ENCODE results near the gene SPAG7.

The SPAG7 gene

DNA sequence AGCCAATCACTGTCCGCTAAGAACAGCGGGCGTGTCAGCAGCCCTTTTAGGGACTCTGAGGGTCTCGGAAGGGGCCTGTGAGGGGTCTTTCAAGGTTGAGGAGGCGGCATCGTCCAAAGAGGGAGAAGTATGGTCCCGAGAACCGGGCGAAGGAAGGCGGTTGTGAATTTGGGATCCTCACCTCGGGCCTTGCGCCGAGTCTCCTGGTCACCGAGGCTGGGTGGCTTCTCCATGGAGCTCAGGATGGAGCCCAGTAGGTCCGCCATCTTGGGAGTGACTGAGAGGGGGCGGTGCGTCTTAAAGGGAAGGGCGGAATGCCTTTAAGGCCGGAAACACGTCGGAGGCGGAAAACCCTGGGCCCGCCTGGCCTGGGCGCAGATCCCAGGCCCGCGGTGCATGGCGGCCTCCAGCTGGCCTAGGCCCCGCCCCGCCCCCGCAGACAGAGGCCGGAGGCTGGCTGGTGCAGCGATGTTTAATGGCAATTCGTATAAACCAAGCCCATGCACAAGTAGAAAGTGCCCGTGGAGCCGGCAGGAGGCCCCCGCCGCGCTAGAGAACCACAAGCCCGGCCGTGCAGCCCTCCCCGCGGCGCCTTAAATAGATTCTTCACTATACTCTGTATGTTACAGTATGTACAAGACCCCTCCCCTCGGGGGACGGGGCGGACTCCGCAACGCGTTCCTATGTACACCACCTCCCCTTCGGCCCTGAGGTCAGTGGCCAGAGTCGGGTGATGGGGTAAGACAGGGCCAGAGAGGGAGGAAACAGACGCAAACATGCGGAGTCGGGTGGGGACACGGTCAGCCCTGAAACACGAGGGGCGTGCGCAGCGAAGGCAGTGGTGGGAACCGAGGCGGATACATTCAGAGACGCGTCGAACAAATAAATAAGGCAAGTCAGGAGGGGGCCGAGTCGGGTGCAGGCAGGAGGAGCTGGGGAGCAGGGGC lies at the start of gene SPAG7:
SPAG7 (minus strand) TSS at position 279 of the 947 bp plus-strand sequence; CDS start at position 266, 13 bp downstream.
- no peak for FAIRE-seq

GRCh38 chr17:5014357-5014756 lies 46.7 kb upstream of the SPAG7 start:
- FAIRE-seq = no peak

DNA sequence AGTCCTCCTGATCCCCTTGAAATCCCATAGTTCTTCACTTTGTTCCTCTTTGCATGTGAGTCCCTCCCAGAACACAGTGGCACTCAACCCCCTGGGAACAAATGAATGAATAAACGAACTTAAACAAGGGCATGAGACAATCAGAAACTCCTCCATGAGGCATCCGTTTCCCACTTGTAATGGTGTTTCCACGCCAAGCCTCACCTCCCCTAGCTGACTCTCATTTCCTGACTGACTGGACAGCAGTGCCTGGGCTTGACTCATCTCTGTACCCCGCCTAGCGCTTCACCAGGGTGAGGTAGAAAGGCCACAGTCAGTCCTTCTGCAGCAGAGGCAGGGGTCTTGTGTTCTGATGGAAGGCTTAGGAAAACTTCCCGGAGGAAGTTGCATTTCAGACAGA lies 44.3 kb upstream of the SPAG7 start:
- no peak for FAIRE-seq

GRCh38 chr17:5003214-5003867 lies 35.7 kb upstream of the SPAG7 start:
- FAIRE-seq = no peak

DNA sequence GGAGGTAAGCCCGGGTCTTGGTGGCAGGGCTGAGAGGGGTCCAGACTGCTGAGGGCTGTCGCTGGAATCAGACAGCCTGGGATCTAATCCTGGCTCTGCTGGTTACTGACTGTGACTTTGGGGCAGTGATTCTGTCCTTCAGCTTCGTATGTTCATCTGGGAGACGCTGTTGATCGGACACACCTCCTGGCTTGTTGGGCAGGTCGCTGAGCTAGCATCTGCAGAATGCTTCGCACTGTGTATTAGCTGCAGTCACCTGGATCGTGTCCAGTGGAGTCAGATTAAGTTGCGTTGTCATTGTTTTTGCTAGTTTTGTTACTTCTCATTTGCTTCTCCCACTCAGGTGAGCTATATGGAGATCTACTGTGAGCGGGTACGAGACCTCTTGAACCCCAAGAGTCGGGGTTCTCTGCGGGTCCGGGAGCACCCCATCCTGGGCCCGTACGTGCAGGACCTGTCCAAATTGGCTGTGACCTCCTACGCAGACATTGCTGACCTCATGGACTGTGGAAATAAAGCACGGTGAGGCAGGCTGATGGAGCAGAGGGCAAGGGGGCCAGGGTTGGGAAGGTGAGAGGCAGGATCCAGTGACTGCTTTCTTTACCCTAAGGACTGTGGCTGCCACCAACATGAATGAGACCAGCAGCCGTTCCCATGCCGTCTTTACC lies 34.6 kb upstream of the SPAG7 start:
- FAIRE-seq = no peak

- FAIRE-seq = no peak
These were observed 32.6 kb upstream of the SPAG7 start for GRCh38 chr17:5000237-5000639.

DNA sequence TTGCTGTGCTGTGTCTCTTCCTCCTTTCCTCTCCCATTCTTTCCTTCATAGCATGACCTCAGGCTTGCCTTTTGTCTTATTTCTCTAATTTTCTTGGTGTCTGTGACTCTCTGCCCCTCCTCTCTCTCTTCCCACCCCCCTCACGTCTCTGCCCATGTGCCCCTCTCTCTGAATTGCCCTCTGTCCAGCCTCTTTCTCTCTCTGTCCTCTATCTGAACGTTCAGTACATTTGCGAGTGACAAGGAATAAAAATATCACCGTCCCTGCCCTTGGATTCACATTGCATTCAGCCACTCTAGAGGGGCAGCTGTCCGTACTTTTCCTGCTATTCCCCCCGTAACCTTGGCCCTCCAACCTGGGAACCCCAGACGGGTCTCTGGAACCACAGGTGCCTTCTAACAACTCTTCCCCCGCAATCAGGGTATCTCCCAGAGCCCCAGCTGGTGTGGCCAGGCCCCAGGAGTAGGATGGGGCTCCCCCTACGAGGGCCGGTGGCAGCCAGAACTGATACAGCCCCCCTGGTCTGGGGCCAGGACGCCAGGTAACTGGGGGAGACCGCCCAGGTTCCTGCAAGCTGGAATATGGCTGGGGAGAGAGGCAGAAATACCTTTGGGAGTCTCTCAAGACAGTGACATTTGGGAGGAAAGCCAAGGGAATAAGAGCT lies 31.9 kb upstream of the SPAG7 start:
- no peak for FAIRE-seq

GRCh38 chr17:4998732-4999429 lies 31.3 kb upstream of the SPAG7 start:
- FAIRE-seq = no peak

DNA sequence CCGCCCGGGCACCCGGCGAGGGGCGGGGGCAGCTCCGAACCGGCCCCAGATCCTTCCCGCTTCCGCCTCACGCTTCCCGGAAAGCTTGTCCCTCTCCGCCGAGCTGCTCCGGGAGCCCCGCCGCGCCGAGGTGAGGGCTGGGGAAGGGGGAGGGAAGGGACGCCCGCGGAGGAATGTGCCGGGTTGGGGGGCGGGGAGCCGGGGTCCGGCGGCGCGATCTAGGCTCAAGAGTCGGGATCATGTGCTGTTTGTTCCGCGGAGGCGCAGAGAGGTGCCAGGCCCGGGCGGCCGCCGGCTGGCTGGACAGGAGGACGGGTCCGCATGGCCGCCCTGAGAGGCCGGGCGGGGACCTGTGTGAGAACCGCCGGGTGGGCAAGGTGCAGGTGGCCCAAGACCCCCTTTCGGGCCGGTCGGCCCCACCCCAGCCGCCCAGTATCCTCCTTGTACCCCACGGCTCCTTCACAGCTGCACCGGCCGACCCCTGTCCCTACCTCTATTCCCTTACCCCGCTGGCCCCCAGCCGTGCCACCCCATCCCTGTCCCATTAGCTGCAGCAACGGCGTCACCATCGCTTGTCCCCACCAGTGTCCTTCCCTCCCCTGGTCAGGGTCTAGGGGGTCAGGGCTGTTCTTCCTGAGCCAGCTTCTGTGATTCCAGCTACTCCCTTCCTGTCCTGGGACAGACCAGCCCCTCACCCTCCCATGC lies 30.6 kb upstream of the SPAG7 start:
- FAIRE-seq = no peak

DNA sequence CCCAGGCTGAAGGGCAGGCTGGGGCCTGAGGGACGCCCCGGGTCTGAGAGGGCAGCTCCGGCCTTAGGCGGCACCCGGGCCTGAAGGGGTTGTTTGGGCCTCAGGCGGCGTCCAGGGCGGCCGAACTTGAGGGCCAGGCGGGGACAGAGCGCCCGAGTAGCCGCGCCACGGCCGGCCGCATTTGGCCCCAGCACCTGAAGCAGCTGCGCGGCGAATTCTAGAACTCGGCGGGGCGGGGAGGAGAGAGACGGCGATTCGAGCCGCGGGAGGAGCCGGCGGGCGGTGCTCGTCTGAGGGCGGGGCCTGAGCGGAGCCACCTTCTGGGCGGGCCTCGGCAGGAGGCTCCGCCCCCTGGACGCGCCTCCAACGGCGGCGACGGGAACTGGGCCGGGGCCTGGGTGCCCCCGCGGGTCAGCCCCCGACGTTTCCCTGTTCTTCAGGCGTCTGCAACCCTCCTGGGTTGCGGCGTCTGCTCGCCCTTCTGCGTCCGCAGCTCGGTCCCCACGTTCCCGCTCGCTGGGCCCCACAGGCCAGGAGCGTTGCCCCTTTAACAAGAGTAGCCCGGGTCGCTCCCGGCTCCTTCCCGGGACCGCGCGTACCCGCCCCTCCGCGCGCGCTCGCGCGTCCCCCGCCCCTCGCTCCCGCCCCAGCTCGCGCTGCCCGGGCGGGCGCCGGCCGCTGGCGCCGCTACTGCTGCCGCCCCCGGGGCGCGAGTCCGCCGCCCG lies 29.8 kb upstream of the SPAG7 start, which contains the start of the genes INCA1 and KIF1C:
INCA1 (minus strand) TSS at position 221 of the 725 bp plus-strand sequence. CDS start 3,085 bp downstream, outside the sequence.
KIF1C (plus strand) TSS at position 649 of the 725 bp plus-strand sequence. CDS start 2,297 bp downstream, outside the sequence.
- no peak for FAIRE-seq

- FAIRE-seq = no peak
These were observed 26.5 kb upstream of the SPAG7 start for GRCh38 chr17:4994081-4994595.

DNA sequence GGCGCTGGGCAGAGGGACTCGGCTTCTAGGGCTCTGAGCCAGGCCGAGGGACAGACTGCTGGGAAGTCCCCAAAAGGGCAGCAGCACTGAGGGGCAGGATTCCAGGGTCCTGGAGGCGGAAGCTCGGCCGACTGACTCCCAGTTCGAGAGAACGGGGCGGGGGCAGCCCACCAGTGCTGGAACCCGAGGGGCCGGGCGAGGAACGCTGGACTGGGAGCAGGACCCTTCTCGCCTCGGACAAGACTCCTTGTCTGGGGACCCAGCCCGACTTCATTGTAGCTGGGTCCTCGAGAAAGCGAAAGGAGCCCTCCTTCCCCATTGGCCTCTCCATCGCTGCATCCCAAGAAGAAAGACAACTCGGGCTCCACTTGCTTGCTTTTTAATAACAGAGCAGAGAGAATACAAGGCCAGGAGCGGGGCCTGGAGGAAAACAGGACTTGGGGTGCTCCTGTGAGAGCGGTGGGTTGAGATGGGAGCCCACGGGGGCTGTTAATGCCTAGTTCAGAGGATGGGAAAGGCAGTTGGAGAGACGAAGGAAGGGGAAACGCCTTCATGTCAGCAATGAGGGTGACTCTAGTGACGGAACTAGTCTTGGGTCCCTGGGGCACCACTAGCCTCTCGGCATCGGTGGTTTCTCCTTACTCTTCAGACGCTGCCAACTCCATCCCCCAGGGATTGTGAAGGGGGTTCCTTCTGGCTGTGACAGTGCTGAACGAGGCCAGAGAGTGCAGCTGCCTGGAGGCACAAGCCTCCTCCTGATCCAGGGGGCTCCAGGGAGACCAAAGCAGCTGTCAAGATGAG lies 20.4 kb upstream of the SPAG7 start:
- FAIRE-seq = no peak

DNA sequence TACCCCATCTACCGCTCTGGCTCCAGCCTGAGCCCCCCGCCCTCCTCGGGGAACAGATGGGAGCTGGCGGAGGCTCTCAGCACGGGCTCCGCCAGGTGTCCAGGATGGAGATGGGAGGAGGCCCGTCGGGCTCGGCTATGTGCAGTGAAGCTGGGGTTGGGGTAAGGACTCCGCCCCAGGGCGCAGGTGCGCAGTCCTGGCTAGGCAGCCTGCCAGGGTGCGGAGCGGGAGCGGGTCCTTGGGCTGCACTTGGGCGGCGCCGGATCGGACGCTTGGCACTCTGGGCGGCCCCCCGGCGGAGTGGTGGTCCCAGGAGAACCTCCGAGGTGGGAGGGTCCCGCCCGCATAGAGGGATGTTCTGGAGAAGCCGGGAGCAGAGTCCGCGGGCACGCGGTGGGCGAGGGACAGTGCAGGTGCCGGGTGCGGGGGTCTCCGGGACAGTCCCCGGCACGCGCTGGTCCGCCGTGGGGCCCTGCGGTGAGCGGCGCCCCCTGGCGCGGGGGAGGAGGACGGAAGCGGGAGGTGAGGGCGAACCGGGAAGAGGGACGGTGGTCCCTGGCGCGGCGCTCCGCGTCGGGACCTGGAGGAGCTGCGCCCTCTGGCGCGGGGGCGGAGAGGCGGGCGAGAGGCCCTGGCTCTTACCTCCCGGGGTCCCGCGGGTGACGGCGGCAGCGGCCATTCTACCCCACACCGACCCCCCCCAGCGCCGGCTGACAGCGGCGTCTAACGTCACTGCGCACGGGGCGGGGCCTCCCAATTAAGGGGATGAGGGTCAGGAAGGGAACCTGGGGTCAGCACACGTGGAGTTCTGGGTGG lies 19.5 kb upstream of the SPAG7 start, which contains the start of gene CAMTA2:
CAMTA2 (minus strand) TSS at position 725 of the 816 bp plus-strand sequence. CDS start 1,453 bp downstream, outside the sequence.
- no peak for FAIRE-seq

- FAIRE-seq = no peak
These were observed 18.8 kb upstream of the SPAG7 start for GRCh38 chr17:4986403-4986802.

DNA sequence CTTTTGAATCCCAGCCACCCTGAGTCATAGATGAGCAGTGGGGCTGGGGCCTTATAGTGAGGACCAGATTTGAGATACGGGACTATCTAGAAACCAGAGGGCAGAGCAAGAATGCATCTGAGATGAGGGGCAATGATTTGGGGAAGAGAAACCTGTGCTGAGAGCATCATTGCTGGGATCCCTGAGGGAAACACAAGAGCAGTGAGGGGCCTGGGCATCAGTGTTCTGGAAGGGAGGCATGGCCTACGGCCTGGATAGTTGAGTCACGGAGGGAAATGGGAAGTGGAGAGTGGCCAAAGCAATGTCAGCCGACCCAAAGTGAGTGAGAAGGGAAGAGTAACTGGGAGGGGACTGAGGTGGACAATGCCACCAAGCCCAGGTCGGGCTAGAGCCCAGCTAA lies 14.7 kb upstream of the SPAG7 start:
- FAIRE-seq = no peak

DNA sequence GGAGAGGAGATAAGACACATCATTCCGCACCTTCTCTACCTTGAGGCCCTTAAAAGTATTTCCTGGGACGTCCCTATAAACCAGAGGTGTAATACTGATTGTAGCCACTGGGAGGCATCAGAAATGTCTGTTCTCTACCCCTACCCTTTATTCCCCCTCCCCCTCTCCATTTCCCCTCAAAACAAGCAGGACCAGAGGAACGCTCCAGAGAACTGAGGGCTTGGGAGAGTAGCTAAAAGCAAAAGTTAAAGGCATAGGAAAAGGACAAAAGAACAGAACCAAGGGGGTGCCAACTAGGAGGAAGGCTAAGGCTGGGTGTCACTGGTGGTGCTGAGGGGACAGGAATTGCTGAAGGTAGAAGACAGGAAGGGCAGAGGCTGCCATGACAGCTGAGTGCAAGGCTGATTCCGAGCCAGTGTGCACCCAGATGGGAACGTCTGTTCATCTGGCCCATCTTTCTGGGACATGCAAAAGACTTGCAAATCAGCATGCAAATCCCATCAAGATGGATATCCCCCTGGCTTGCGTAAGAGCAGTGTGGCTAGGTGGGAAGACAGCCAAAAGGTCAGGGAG lies 13.1 kb upstream of the SPAG7 start:
- FAIRE-seq = no peak

GRCh38 chr17:4978726-4979125 lies 11.1 kb upstream of the SPAG7 start:
- no peak for FAIRE-seq

- no peak for FAIRE-seq
These were observed 6.6 kb upstream of the SPAG7 start for GRCh38 chr17:4974115-4974670.
